ENCODE results near the gene MGAT1. TPM values are rescaled to one million over a fixed set of nuclear protein-coding genes. Genes with fewer than 3 reads are reported as not detected.

MGAT1 gene
- total and polyA plus RNA-seq, 2 experiments from 2014 or later = 23.7 to 81.4 TPM

DNA sequence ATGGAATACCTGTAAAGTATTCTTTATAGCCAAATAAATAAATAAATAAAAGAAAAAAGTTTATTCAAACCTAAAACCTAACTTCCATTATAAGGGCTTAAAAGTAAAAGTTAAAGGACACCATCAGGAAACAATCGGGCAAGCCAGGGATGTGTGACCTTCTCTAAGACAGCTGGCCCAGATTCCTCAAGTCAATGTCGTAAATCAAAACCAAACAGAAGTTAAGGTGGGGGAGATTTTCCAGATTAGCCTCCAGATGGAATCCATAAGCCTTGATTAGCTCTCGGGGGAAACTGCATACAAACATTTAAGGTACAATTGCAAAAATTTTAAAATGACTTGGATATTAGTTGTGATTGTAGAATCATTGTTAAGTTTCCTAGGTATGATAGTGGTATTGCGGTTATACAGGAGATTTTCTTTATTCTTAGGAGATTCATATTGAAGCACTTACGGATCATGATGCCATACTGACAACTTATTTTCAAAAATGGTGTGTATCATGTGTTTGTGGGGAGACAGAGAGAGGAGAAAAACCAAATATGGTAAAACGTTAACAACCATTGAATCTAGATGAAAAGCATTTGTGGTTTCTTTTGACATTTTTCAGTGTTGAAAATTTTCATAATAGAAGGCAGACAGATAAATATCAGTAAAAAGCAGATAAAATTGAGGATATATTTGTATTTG lies 21.5 kb upstream of the MGAT1 start:
- H3K27ac Mint-ChIP-seq = no peak overlapping the region
- no peaks in the 10 kb centered on the region for H3K79me2 ChIP-seq (replicated peaks; ENCODE audit: insufficient read depth)
- H3K27ac ChIP-seq (ENCODE audit: low read depth) = no peak overlapping the region
- ATAC-seq = no peak
- no peaks in the 10 kb centered on the region for H3F3A ChIP-seq (replicated peaks; ENCODE audit: low read depth)
- 0 out of 2 replicates have a peak, but pooled peaks cover 4% of the 10 kb centered on the region for H3K36me3 ChIP-seq (ENCODE audit: insufficient read depth)
- no peak overlapping the region for H3K4me3 Mint-ChIP-seq
- no peak overlapping the region for H2AFZ ChIP-seq
- H3K4me1 ChIP-seq (ENCODE audit: insufficient read depth) = no peaks in the 10 kb centered on the region
- no peaks in the 10 kb centered on the region for H4K20me1 ChIP-seq (replicated peaks; ENCODE audit: insufficient read depth)
- peaks cover 13% of the 10 kb centered on the region; the same call in 1 of the 2 replicates for H3K27me3 ChIP-seq (ENCODE audit: insufficient read depth)
- peaks cover 13% of the 10 kb centered on the region for H3K36me3 Mint-ChIP-seq (ENCODE audit: low read depth)
- peaks cover 11% of the 10 kb centered on the region; the same call in 2 of the 3 replicates for H3K4me1 Mint-ChIP-seq
- H3K27me3 Mint-ChIP-seq (ENCODE audit: insufficient read depth, low read depth, poor library complexity) = peaks cover 14% of the 10 kb centered on the region
- peaks cover 15% of the 10 kb centered on the region for H3K9me3 Mint-ChIP-seq
- H3K4me2 ChIP-seq = no peak overlapping the region
- H3K4me3 ChIP-seq = no peak overlapping the region
- TF ChIP-seq ZNF331 (CRISPR knock-in tag; IDR thresholded peaks at IDR 0.05; ENCODE audit: low read depth) = no peak
- TF ChIP-seq, protein P1, sequence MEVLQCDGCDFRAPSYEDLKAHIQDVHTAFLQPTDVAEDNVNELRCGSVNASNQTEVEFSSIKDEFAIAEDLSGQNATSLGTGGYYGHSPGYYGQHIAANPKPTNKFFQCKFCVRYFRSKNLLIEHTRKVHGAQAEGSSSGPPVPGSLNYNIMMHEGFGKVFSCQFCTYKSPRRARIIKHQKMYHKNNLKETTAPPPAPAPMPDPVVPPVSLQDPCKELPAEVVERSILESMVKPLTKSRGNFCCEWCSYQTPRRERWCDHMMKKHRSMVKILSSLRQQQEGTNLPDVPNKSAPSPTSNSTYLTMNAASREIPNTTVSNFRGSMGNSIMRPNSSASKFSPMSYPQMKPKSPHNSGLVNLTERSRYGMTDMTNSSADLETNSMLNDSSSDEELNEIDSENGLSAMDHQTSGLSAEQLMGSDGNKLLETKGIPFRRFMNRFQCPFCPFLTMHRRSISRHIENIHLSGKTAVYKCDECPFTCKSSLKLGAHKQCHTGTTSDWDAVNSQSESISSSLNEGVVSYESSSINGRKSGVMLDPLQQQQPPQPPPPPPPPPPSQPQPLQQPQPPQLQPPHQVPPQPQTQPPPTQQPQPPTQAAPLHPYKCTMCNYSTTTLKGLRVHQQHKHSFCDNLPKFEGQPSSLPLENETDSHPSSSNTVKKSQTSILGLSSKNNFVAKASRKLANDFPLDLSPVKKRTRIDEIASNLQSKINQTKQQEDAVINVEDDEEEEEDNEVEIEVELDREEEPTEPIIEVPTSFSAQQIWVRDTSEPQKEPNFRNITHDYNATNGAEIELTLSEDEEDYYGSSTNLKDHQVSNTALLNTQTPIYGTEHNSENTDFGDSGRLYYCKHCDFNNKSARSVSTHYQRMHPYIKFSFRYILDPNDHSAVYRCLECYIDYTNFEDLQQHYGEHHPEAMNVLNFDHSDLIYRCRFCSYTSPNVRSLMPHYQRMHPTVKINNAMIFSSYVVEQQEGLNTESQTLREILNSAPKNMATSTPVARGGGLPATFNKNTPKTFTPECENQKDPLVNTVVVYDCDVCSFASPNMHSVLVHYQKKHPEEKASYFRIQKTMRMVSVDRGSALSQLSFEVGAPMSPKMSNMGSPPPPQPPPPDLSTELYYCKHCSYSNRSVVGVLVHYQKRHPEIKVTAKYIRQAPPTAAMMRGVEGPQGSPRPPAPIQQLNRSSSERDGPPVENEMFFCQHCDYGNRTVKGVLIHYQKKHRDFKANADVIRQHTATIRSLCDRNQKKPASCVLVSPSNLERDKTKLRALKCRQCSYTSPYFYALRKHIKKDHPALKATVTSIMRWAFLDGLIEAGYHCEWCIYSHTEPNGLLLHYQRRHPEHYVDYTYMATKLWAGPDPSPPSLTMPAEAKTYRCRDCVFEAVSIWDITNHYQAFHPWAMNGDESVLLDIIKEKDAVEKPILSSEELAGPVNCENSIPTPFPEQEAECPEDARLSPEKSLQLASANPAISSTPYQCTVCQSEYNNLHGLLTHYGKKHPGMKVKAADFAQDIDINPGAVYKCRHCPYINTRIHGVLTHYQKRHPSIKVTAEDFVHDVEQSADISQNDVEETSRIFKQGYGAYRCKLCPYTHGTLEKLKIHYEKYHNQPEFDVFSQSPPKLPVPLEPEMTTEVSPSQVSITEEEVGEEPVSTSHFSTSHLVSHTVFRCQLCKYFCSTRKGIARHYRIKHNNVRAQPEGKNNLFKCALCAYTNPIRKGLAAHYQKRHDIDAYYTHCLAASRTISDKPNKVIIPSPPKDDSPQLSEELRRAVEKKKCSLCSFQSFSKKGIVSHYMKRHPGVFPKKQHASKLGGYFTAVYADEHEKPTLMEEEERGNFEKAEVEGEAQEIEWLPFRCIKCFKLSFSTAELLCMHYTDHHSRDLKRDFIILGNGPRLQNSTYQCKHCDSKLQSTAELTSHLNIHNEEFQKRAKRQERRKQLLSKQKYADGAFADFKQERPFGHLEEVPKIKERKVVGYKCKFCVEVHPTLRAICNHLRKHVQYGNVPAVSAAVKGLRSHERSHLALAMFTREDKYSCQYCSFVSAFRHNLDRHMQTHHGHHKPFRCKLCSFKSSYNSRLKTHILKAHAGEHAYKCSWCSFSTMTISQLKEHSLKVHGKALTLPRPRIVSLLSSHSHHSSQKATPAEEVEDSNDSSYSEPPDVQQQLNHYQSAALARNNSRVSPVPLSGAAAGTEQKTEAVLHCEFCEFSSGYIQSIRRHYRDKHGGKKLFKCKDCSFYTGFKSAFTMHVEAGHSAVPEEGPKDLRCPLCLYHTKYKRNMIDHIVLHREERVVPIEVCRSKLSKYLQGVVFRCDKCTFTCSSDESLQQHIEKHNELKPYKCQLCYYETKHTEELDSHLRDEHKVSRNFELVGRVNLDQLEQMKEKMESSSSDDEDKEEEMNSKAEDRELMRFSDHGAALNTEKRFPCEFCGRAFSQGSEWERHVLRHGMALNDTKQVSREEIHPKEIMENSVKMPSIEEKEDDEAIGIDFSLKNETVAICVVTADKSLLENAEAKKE (CRISPR knock-in tag; IDR thresholded peaks at IDR 0.05) = no peak
- TF ChIP-seq, protein P2, sequence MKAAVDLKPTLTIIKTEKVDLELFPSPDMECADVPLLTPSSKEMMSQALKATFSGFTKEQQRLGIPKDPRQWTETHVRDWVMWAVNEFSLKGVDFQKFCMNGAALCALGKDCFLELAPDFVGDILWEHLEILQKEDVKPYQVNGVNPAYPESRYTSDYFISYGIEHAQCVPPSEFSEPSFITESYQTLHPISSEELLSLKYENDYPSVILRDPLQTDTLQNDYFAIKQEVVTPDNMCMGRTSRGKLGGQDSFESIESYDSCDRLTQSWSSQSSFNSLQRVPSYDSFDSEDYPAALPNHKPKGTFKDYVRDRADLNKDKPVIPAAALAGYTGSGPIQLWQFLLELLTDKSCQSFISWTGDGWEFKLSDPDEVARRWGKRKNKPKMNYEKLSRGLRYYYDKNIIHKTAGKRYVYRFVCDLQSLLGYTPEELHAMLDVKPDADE (IDR thresholded peaks at IDR 0.05) = no peak
- no peak for TF ChIP-seq EZH2 (IDR thresholded peaks at IDR 0.05; ENCODE audit: low read depth, unreplicated experiment)
- TF ChIP-seq STAT1 (IDR thresholded peaks at IDR 0.05; ENCODE audit: unreplicated experiment) = no peak
- TF ChIP-seq CREB1 (CRISPR knock-in tag; IDR thresholded peaks at IDR 0.05; ENCODE audit: low read depth) = no peak
- TF ChIP-seq JUNB (IDR thresholded peaks at IDR 0.05; ENCODE audit: unreplicated experiment) = no peak
- no peak for DNase-seq (ENCODE audit: low spot score)
- no peaks in the 10 kb centered on the region for H3K9me2 ChIP-seq (ENCODE audit: insufficient read depth)
